H1 (cell line): ENCODE results near the gene ARHGAP23. TPM values are rescaled to one million over a fixed set of nuclear protein-coding genes. Genes with fewer than 3 reads are reported as not detected.
A peak's percentile ranks its signal among the peaks of the same experiment; 100 is the strongest.

Experiments
- CTCF ChIA-PET: fragments of 300-600 bp; sonication (Branson Sonifier 250); formaldehyde crosslinking; loops from one replicate; lab custom pipeline; 2021; ENCODE audit not compliant: partially characterized antibody; lab: Charles Lee
- POLR2A ChIA-PET: fragments of 300-600 bp; sonication (Branson Sonifier 250); formaldehyde crosslinking; loops from one replicate; lab custom pipeline; 2021; ENCODE audit warnings: inconsistent platforms; ENCODE audit not compliant: partially characterized antibody; lab: Charles Lee
- DNase-seq, 2 experiments: peaks; one replicate each; pipeline versions ENCODE4 v3.0.0 to v3.0.0-alpha.2; 2010 to 2022; ENCODE audit warnings: low spot score in 2 of 2, low read depth in 1 of 2, mixed read lengths in 1 of 2
- FAIRE-seq: peaks from 2 replicates; lab custom pipeline; 2011; peaks lifted over from hg19 to GRCh38; lab: Jason Lieb, UNC
- H2AFZ ChIP-seq: 2 replicates; pipeline ENCODE4 v1.8.1; 2012; ENCODE audit warnings: low read length, inconsistent platforms
- H2AK5ac ChIP-seq: 2 replicates; pipeline ENCODE4 v1.6.1; 2013; ENCODE audit warnings: low read depth, low read length
- H2BK120ac ChIP-seq: replicated peaks from 2 replicates; pipeline ENCODE3; 2013; ENCODE audit warnings: low read depth, low read length, inconsistent platforms
- H2BK12ac ChIP-seq: 2 replicates; pipeline ENCODE4 v1.6.1; 2013; ENCODE audit warnings: low read depth, low read length
- H2BK15ac ChIP-seq: 2 replicates; pipeline ENCODE4 v1.6.1; 2013; ENCODE audit warnings: low read length
- H2BK20ac ChIP-seq: 2 replicates; pipeline ENCODE4 v1.6.1; 2013; ENCODE audit warnings: low read length
- H2BK5ac ChIP-seq: 2 replicates; pipeline ENCODE4 v1.6.1; 2013; ENCODE audit warnings: low read depth, low read length
- H3K14ac ChIP-seq: 2 replicates; pipeline ENCODE4 v1.6.1; 2013; ENCODE audit warnings: inconsistent platforms; ENCODE audit not compliant: insufficient read length
- H3K18ac ChIP-seq: 2 replicates; pipeline ENCODE4 v1.6.1; 2013; ENCODE audit warnings: low read length; ENCODE audit errors: extremely low read depth
- H3K23ac ChIP-seq: 2 replicates; pipeline ENCODE4 v1.6.1; 2013; ENCODE audit warnings: inconsistent platforms; ENCODE audit not compliant: insufficient read length
- H3K23me2 ChIP-seq: 2 replicates; pipeline ENCODE4 v1.6.1; 2013; ENCODE audit warnings: low read depth, low read length
- H3K27ac ChIP-seq: 2 replicates; pipeline ENCODE4 v1.6.1; 2011; ENCODE audit warnings: low read depth, low read length, inconsistent platforms
- H3K27me3 ChIP-seq, 4 experiments: replicated peaks in 1 of 4; 1 replicate in 1 of 4; 2 replicates in 3 of 4; pipeline versions ENCODE4 v1.6.1 to v1.8.1; 2011 to 2013; ENCODE audit warnings: low read length in 3 of 4, mild to moderate bottlenecking in 3 of 4, inconsistent platforms in 2 of 4, mixed read lengths in 2 of 4, moderate library complexity in 1 of 4; ENCODE audit not compliant: control insufficient read depth in 3 of 4, insufficient read depth in 3 of 4; ENCODE audit errors: extremely low read depth in 1 of 4
- H3K36me3 ChIP-seq, 4 experiments: 2 replicates each; pipeline versions ENCODE4 v1.6.1 to v1.8.1; 2011 to 2013; ENCODE audit warnings: mild to moderate bottlenecking in 4 of 4, low read length in 3 of 4, moderate library complexity in 2 of 4, control low read depth in 1 of 4, inconsistent platforms in 1 of 4; ENCODE audit not compliant: insufficient read depth in 4 of 4, control insufficient read depth in 2 of 4
- H3K4ac ChIP-seq: replicated peaks from 2 replicates; pipeline ENCODE3; 2013; ENCODE audit warnings: low read length, low read depth, mixed read lengths, inconsistent platforms; ENCODE audit not compliant: insufficient read length
- H3K4me1 ChIP-seq, 4 experiments: replicated peaks in 1 of 4; 1 replicate in 1 of 4; 2 replicates in 3 of 4; pipeline versions ENCODE4 v1.6.1 to v1.8.1; 2011 to 2013; ENCODE audit warnings: low read length in 3 of 4, inconsistent platforms in 2 of 4, mixed read lengths in 1 of 4; ENCODE audit not compliant: insufficient read depth in 4 of 4, control insufficient read depth in 3 of 4
- H3K4me2 ChIP-seq, 2 experiments: 2 replicates each; pipeline versions ENCODE4 v1.6.1 to v1.8.1; 2011 to 2013; ENCODE audit warnings: low read depth in 2 of 2, low read length in 2 of 2, control low read depth in 1 of 2, inconsistent platforms in 1 of 2, mild to moderate bottlenecking in 1 of 2; ENCODE audit not compliant: insufficient read depth in 1 of 2
- H3K4me3 ChIP-seq, 4 experiments: fragments of 200-600, 300-600 bp in 1 of 4; sonication (generic), shearing (Covaris generic), sonication (Bioruptor Twin) in 1 of 4; 2 replicates each; pipeline versions ENCODE4 v1.5.1 to v1.8.1; 2011 to 2016; ENCODE audit warnings: low read length in 4 of 4, low read depth in 3 of 4, control low read depth in 2 of 4, inconsistent platforms in 2 of 4, mild to moderate bottlenecking in 2 of 4, mixed read lengths in 1 of 4, moderate library complexity in 1 of 4; ENCODE audit not compliant: insufficient read depth in 2 of 4; ENCODE audit errors: extremely low read depth in 1 of 4
- H3K56ac ChIP-seq: replicated peaks from 2 replicates; pipeline ENCODE3; 2013; ENCODE audit warnings: low read depth, mild to moderate bottlenecking, mixed read lengths, low read length, inconsistent platforms; ENCODE audit not compliant: insufficient read length
- H3K79me1 ChIP-seq: 2 replicates; pipeline ENCODE4 v1.6.1; 2013; ENCODE audit warnings: low read depth, low read length, control low read depth
- H3K79me2 ChIP-seq, 2 experiments: 2 replicates each; pipeline versions ENCODE4 v1.6.1 to v1.8.1; 2012 to 2013; ENCODE audit warnings: low read length in 2 of 2, mild to moderate bottlenecking in 2 of 2, inconsistent platforms in 1 of 2; ENCODE audit not compliant: insufficient read depth in 2 of 2, control insufficient read depth in 1 of 2
- H3K9ac ChIP-seq, 4 experiments: replicated peaks in 1 of 4; 1 replicate in 1 of 4; 2 replicates in 3 of 4; pipeline versions ENCODE4 v1.6.1 to v1.8.1; 2011 to 2013; ENCODE audit warnings: low read depth in 3 of 4, low read length in 3 of 4, control low read depth in 2 of 4, mild to moderate bottlenecking in 2 of 4, moderate library complexity in 2 of 4, inconsistent platforms in 1 of 4; ENCODE audit errors: extremely low read depth in 1 of 4
- H3K9me3 ChIP-seq, 2 experiments: 2 replicates each; pipeline versions ENCODE4 v1.6.1 to v1.8.1; 2012 to 2013; ENCODE audit warnings: mild to moderate bottlenecking in 2 of 2, moderate library complexity in 2 of 2, control low read depth in 1 of 2, inconsistent platforms in 1 of 2, low read depth in 1 of 2, low read length in 1 of 2, mixed read lengths in 1 of 2; ENCODE audit not compliant: insufficient read depth in 2 of 2
- H4K20me1 ChIP-seq, 2 experiments: replicated peaks in 1 of 2; 2 replicates each; pipeline versions ENCODE3 to v1.8.1; 2011 to 2013; ENCODE audit warnings: inconsistent platforms in 2 of 2, low read length in 2 of 2, mild to moderate bottlenecking in 1 of 2; ENCODE audit not compliant: insufficient read depth in 2 of 2, control insufficient read depth in 1 of 2
- H4K5ac ChIP-seq: 2 replicates; pipeline ENCODE4 v1.6.1; 2013; ENCODE audit warnings: low read length, low read depth, mixed read lengths, inconsistent platforms; ENCODE audit not compliant: insufficient read length
- H4K8ac ChIP-seq: 2 replicates; pipeline ENCODE4 v1.8.0; 2013; ENCODE audit warnings: mild to moderate bottlenecking, moderate library complexity, low read length, inconsistent platforms; ENCODE audit not compliant: insufficient read depth; ENCODE audit errors: extremely low read depth
- H4K91ac ChIP-seq: replicated peaks from 2 replicates; pipeline ENCODE3; 2013; ENCODE audit warnings: low read length, mixed read lengths, inconsistent platforms; ENCODE audit not compliant: insufficient read length
- EZH2 ChIP-seq: fragments of 200-600 bp; sonication (generic); IDR thresholded peaks from 2 replicates; pipeline ENCODE4 v1.7.1; 2012; ENCODE audit warnings: low read depth, mild to moderate bottlenecking, moderate library complexity, low read length, inconsistent platforms; ENCODE audit not compliant: severe bottlenecking
- GTF2F1 ChIP-seq: IDR thresholded peaks from 2 replicates; pipeline ENCODE4 v1.6.1; 2012; ENCODE audit warnings: low read depth, low read length, improper control_type of control experiment, borderline replicate concordance
- SAP30 ChIP-seq: fragments of 300-600 bp; sonication (generic); IDR thresholded peaks from 2 replicates; pipeline ENCODE4 v1.7.1; 2012; ENCODE audit warnings: low read length, moderate library complexity, mild to moderate bottlenecking, inconsistent platforms; ENCODE audit not compliant: insufficient read depth, insufficient replicate concordance
- TBP ChIP-seq: IDR thresholded peaks from 2 replicates; pipeline ENCODE4 v1.6.1; 2011; ENCODE audit warnings: low read depth, low read length, improper control_type of control experiment
- WGBS, 2 experiments: shearing (Covaris generic) in 1 of 2; methylation state at CpG; one replicate each; pipeline versions ENCODE4 v1.1.6 to v1.1.7; 2013 to 2015; ENCODE audit warnings: low lambda C conversion rate in 2 of 2, mixed read lengths in 2 of 2, inconsistent platforms in 1 of 2, low coverage in 1 of 2, missing lambda C conversion rate in 1 of 2; ENCODE audit not compliant: insufficient replicate concordance in 2 of 2, insufficient coverage in 1 of 2, insufficient read length in 1 of 2; ENCODE audit errors: extremely low coverage in 1 of 2, missing lambda C conversion rate in 1 of 2; 5-methylcytosine and 5-hydroxymethylcytosine counted together
- polyA plus RNA-seq, 7 experiments: library from polyadenylated mRNA; depleted of rRNA in 3 of 7; stranded (reverse) in 5 of 7; unstranded in 2 of 7; fragments of >200 nt in 5 of 7; fragments of 200-250 nt in 2 of 7; gene quantifications; 1 replicate in 5 of 7; 2 replicates in 1 of 7; 4 replicates in 1 of 7; pipeline versions ENCODE4 v1.2.1 to v1.2.3, GENCODE V29; 2011 to 2013; ENCODE audit warnings: missing spikeins in 2 of 7, mixed read lengths in 2 of 7
- total RNA-seq: library from RNA; stranded (reverse); fragmentation: NEBNext Ultra II Directional; extraction: Animal tissue kit (Norgen Biotek cat#: 25700); gene quantifications from 2 replicates; pipeline ENCODE4 v1.2.1, GENCODE V29; 2021

ARHGAP23 gene
- total and polyA plus RNA-seq, 2 of the 8 experiments (the other 6 are each of a cell fraction or from before 2014, with no cell fraction given), result 16.3 to 107 TPM

DNA sequence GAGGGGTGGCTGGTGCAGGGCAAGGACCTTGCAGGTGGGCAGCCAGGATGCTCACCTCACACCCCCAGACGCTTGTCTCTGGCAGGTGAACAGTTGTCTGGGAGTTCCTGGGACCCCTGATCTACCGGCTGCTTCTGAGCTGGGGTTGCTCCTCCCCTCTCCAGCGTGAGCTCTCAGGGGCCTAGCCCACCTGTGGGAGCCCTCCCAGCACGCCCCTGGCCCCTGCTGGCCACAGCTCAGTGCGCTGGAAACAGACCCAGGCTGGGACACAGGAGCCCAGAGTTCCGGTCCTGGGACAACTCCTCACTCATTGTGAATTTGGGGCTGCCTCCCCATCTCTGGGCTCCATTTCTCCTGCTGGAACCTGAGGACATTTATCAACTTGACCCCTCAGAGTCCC is 30.3 kb downstream of the ARHGAP23 start:
- peaks cover 10 to 37% (median 26%) of the 10 kb centered on the region in 4 experiments for H3K4me1 ChIP-seq

More for the DNA sequence above, 30.3 kb downstream of the ARHGAP23 start:
- Histone ChIP-seq H3K18ac (no peak overlapping the region), H3K27me3 (no peaks in the 10 kb centered on the region), H4K8ac (no peak overlapping the region), H2AFZ (no peak overlapping the region), H3K4me2 (no peak overlapping the region), H2BK20ac (no peak overlapping the region), H4K20me1 (peaks cover 4 to 18% of the 10 kb centered on the region in 2 experiments), H3K36me3 (peaks cover 6 to 33% (median 22%) of the 10 kb centered on the region in 4 experiments), H2BK5ac (no peak overlapping the region), H2BK120ac (no peak overlapping the region), H3K23me2 (peaks cover 5% of the 10 kb centered on the region), H4K5ac (no peak overlapping the region), H3K4me3 (no peak overlapping the region), H3K27ac (peak overlapping the region; percentile 62; the same call in 1 of the 2 replicates), H2AK5ac (no peak overlapping the region), H3K56ac (no peak overlapping the region), H3K4ac (no peak overlapping the region), H2BK12ac (0 out of 2 replicates have a peak overlapping the region, but pooled peaks have one; percentile 2), H3K79me1 (peaks cover 29% of the 10 kb centered on the region), H2BK15ac (no peak overlapping the region), H3K9ac (no peak overlapping the region; a peak in 1 of 7 replicates), H3K14ac (no peak overlapping the region), H3K9me3 (no peaks in the 10 kb centered on the region), H3K79me2 (peaks cover 4 to 76% of the 10 kb centered on the region in 2 experiments), H3K23ac (no peak overlapping the region), H4K91ac (no peak overlapping the region)
- WGBS, 2 experiments, result 85% methylated on average over 6 of the region's 6 CpGs; no CpG with 5 or more reads in 1 of the 2 experiments
- TF ChIP-seq TBP (no peak), EZH2 (no peak), GTF2F1 (no peak), SAP30 (no peak)
- no peak for FAIRE-seq
- ChIA-PET POLR2A (interaction anchor here (0.6 to 1.9 kb wide), 4 partner anchors 11 to 76 kb away, joined by 3 to 5 read pairs (median 4); no protein-coding TSS in a partner anchor), CTCF (interaction anchor here (0.7 to 3.7 kb wide), 11 partner anchors 8 to 125 kb away, joined by 3 to 25 read pairs (median 4); no protein-coding TSS in a partner anchor)
- DNase-seq, result no peak
